ENCODE results near the gene IMPG1. TPM values are rescaled to one million over a fixed set of nuclear protein-coding genes. Genes with fewer than 3 reads are reported as not detected.

The IMPG1 gene
- polyA plus RNA-seq, 1 donor (not counting 4 experiments of a cell fraction or from before 2014, with no cell fraction given) = not detected

- H3K27me3 ChIP-seq (ENCODE audit: control insufficient read depth, extremely low read depth, insufficient read depth, low read length) = no peaks in the 10 kb centered on the region
- FAIRE-seq (no peak), DNase-seq (ENCODE audit: low read depth, low spot score) (no peak)
- no peaks in the 10 kb centered on the region for H3K4me1 ChIP-seq (ENCODE audit: control insufficient read depth, extremely low read depth, insufficient read depth, low read length)
- no peak overlapping the region for H2AFZ ChIP-seq (ENCODE audit: control insufficient read depth, low read length)
- no peak overlapping the region for H3K4me2 ChIP-seq (ENCODE audit: control insufficient read depth, extremely low read depth, insufficient read depth, low read depth, low read length)
- no peaks in the 10 kb centered on the region for H3K36me3 ChIP-seq (ENCODE audit: control insufficient read depth in 2 of 2, extremely low read depth in 1 of 2, insufficient read depth in 2 of 2, low read length in 2 of 2)
- H3K9me1 ChIP-seq (ENCODE audit: control insufficient read depth, extremely low read depth, insufficient read depth, low read length) = no peaks in the 10 kb centered on the region
- no peaks in the 10 kb centered on the region for H3K9me3 ChIP-seq (ENCODE audit: control insufficient read depth, low read depth, low read length)
- H3K27ac ChIP-seq (ENCODE audit: control insufficient read depth, insufficient read depth, low read length) = no peak overlapping the region
- H3K9ac ChIP-seq (ENCODE audit: control insufficient read depth, extremely low read depth, insufficient read depth, low read length) = no peak overlapping the region
- TF ChIP-seq CTCF (optimal IDR thresholded peaks at IDR 0.05 in 1 of 3, IDR thresholded peaks at IDR 0.05 in 1 of 3, conservative IDR thresholded peaks at IDR 0.05 in 1 of 3; ENCODE audit: extremely low read depth in 1 of 3, insufficient read depth in 2 of 3, low read length in 3 of 3) (no peak), EZH2 (IDR thresholded peaks at IDR 0.05; ENCODE audit: low read length) (no peak)
- H3K4me3 ChIP-seq (ENCODE audit: control insufficient read depth in 2 of 3, extremely low read depth in 1 of 3, insufficient read depth in 2 of 3, low read depth in 1 of 3, low read length in 3 of 3) = no peak overlapping the region
- no peaks in the 10 kb centered on the region for H3K79me2 ChIP-seq (ENCODE audit: control insufficient read depth, insufficient read depth, low read length)
- no peaks in the 10 kb centered on the region for H4K20me1 ChIP-seq (ENCODE audit: control insufficient read depth, extremely low read depth, insufficient read depth, low read length)
- dilution Hi-C loops (cut with MboI; ENCODE audit: extremely low pct_ligation_motif_present, low sequenced_read_pairs) = no loop called here
Measured at GRCh38 chr6:75986935-75987334, 85.5 kb downstream of the IMPG1 start.

GRCh38 chr6:75975904-75976303 is 96.6 kb downstream of the IMPG1 start:
- no peak for FAIRE-seq

More at GRCh38 chr6:75975904-75976303, 96.6 kb downstream of the IMPG1 start:
- Histone ChIP-seq H3K9ac (ENCODE audit: control insufficient read depth, extremely low read depth, insufficient read depth, low read length) (no peak overlapping the region), H3K79me2 (ENCODE audit: control insufficient read depth, insufficient read depth, low read length) (no peaks in the 10 kb centered on the region), H3K27ac (ENCODE audit: control insufficient read depth, insufficient read depth, low read length) (no peak overlapping the region), H2AFZ (ENCODE audit: control insufficient read depth, low read length) (no peak overlapping the region), H3K4me1 (ENCODE audit: control insufficient read depth, extremely low read depth, insufficient read depth, low read length) (no peaks in the 10 kb centered on the region), H3K36me3 (ENCODE audit: control insufficient read depth in 2 of 2, extremely low read depth in 1 of 2, insufficient read depth in 2 of 2, low read length in 2 of 2) (no peaks in the 10 kb centered on the region), H3K4me2 (ENCODE audit: control insufficient read depth, extremely low read depth, insufficient read depth, low read depth, low read length) (no peak overlapping the region), H3K27me3 (ENCODE audit: control insufficient read depth, extremely low read depth, insufficient read depth, low read length) (no peaks in the 10 kb centered on the region), H4K20me1 (ENCODE audit: control insufficient read depth, extremely low read depth, insufficient read depth, low read length) (no peaks in the 10 kb centered on the region), H3K4me3 (ENCODE audit: control insufficient read depth in 2 of 3, extremely low read depth in 1 of 3, insufficient read depth in 2 of 3, low read depth in 1 of 3, low read length in 3 of 3) (no peak overlapping the region), H3K9me1 (ENCODE audit: control insufficient read depth, extremely low read depth, insufficient read depth, low read length) (no peaks in the 10 kb centered on the region), H3K9me3 (ENCODE audit: control insufficient read depth, low read depth, low read length) (no peaks in the 10 kb centered on the region)
- DNase-seq (ENCODE audit: low read depth, low spot score) = no peak
- dilution Hi-C loops (cut with MboI; ENCODE audit: extremely low pct_ligation_motif_present, low sequenced_read_pairs) = no loop called here
- no peak for TF ChIP-seq CTCF (optimal IDR thresholded peaks at IDR 0.05 in 1 of 3, IDR thresholded peaks at IDR 0.05 in 1 of 3, conservative IDR thresholded peaks at IDR 0.05 in 1 of 3; ENCODE audit: extremely low read depth in 1 of 3, insufficient read depth in 2 of 3, low read length in 3 of 3)
- no peak for TF ChIP-seq EZH2 (IDR thresholded peaks at IDR 0.05; ENCODE audit: low read length)
